ENCODE measurements around the gene TTC23.

GRCh38 chr15:99143242-99143641, 106.1 kb downstream of the TTC23 start:
- no peak for TF ChIP-seq CTCF (IDR thresholded peaks at IDR 0.05; ENCODE audit: low read depth, low read length)
- TF ChIP-seq POLR2A (IDR thresholded peaks at IDR 0.05; ENCODE audit: extremely low read depth, insufficient read length) = no peak
- TF ChIP-seq MYC (IDR thresholded peaks at IDR 0.05; ENCODE audit: low read depth, low read length) = no peak
- TF ChIP-seq MAX (IDR thresholded peaks at IDR 0.05; ENCODE audit: low read depth, low read length) = no peak
